Measurements from ENCODE around the gene E2F7.

The E2F7 gene

GRCh38 chr12:77072833-77073495, 7.6 kb upstream of the E2F7 start:
- H3K4me1 Mint-ChIP-seq, result peaks cover 27% of the 10 kb centered on the region
- no peak overlapping the region for H3K27ac Mint-ChIP-seq
- no peak for DNase-seq
- no peak for TF ChIP-seq CTCF (IDR thresholded peaks at IDR 0.05)
- H3K9me3 Mint-ChIP-seq, result peaks cover 4% of the 10 kb centered on the region
- H3K27me3 Mint-ChIP-seq (ENCODE audit: low read depth, poor library complexity), result peaks cover 4% of the 10 kb centered on the region
- H3K36me3 Mint-ChIP-seq (ENCODE audit: low read depth), result peaks cover 4% of the 10 kb centered on the region
- H3K4me3 Mint-ChIP-seq, result no peak overlapping the region

DNA sequence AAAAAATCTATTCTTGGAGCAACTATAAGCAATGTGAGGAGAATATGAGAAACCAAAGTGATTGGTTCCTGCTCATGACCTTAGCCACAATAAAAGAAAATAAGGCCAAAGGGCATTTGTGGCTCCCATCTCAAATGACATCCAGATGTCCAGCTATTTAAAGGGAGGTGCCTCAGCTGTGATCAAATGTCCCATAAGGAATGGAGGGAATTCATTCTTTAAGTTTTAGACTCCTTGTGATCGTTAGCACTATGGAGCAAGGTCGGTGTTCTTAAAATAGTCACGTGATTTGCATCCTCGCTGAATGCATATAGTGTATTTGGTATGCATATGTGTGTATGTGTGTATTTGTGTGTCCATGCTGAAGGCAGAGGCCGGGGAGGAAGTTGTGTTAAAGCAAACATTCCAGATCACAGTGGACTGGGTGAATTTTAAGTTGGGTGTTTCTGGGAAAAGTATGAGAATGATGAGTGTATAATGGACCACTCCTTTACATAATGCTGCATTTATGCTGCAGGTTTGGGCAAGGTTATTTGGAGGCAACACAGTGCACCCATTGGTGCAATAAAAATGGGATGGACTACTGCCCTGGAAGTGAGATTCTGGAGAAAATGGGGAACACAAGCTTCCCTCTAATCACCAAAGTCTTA, 5.6 kb upstream of the E2F7 start:
- H3K4me3 Mint-ChIP-seq, result no peak overlapping the region
- peaks cover 4% of the 10 kb centered on the region for H3K36me3 Mint-ChIP-seq (ENCODE audit: low read depth)
- H3K4me1 Mint-ChIP-seq, result peaks cover 35% of the 10 kb centered on the region
- H3K9me3 Mint-ChIP-seq, result peaks cover 4% of the 10 kb centered on the region
- H3K27ac Mint-ChIP-seq, result peak overlapping the region; percentile 11
- TF ChIP-seq CTCF (IDR thresholded peaks at IDR 0.05), result no peak
- peaks cover 4% of the 10 kb centered on the region for H3K27me3 Mint-ChIP-seq (ENCODE audit: low read depth, poor library complexity)
- no peak for DNase-seq

DNA sequence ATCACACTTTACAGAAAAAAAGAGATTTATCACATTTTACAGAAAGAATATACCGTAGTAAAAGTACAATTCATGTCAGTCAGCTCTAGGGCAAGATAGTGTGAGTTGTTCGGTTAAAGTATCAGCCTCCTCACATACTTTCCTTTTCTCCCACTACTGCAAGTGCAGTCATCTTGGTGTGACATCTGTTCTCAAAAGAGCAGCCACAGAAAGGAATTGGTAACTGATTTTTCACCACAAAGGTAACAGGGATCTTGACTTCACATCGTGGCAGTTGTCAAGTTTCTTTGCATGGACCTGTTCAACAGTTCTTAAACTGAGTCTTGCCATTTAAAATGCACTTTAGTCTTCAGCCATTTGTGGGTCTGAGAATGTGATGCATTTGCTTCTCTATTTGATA, 5.0 kb upstream of the E2F7 start:
- peaks cover 4% of the 10 kb centered on the region for H3K27me3 Mint-ChIP-seq (ENCODE audit: low read depth, poor library complexity)
- DNase-seq, result no peak
- H3K27ac Mint-ChIP-seq, result no peak overlapping the region
- peaks cover 4% of the 10 kb centered on the region for H3K9me3 Mint-ChIP-seq
- H3K36me3 Mint-ChIP-seq (ENCODE audit: low read depth), result peaks cover 4% of the 10 kb centered on the region
- no peak for TF ChIP-seq CTCF (IDR thresholded peaks at IDR 0.05)
- no peak overlapping the region for H3K4me3 Mint-ChIP-seq
- peaks cover 37% of the 10 kb centered on the region for H3K4me1 Mint-ChIP-seq

DNA sequence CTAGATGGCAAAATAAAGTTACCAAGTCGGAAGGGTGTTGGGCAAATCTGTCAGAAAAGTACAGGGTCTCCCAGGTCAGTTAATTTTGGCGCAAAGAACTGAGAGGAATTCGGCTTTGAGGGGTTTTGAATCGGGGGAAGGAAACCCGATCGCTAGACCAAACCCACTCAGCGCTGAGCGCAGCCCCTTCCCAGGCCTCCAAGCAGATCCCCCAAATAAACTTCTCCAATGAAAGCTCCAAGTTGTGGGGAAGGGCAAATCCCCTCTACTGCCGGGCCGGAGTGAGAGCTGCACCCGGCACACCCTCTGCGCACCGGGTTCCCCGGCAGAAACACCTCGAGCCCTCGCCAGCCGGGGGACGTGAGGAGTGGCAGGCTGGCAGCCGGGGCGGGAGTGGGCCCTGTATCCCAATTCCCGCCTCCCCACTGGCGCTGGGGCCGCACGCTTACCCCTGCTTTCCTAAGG, 441 bp downstream of the E2F7 start:
- TF ChIP-seq CTCF (IDR thresholded peaks at IDR 0.05), result no peak
- Mint-ChIP-seq H3K27ac (peak overlapping the region; percentile 49), H3K27me3 (ENCODE audit: low read depth, poor library complexity) (peaks cover 4% of the 10 kb centered on the region), H3K4me1 (peaks cover 62% of the 10 kb centered on the region), H3K9me3 (no peaks in the 10 kb centered on the region), H3K36me3 (ENCODE audit: low read depth) (peaks cover 34% of the 10 kb centered on the region), H3K4me3 (peak overlapping the region; percentile 91)
- no peak for DNase-seq

DNA sequence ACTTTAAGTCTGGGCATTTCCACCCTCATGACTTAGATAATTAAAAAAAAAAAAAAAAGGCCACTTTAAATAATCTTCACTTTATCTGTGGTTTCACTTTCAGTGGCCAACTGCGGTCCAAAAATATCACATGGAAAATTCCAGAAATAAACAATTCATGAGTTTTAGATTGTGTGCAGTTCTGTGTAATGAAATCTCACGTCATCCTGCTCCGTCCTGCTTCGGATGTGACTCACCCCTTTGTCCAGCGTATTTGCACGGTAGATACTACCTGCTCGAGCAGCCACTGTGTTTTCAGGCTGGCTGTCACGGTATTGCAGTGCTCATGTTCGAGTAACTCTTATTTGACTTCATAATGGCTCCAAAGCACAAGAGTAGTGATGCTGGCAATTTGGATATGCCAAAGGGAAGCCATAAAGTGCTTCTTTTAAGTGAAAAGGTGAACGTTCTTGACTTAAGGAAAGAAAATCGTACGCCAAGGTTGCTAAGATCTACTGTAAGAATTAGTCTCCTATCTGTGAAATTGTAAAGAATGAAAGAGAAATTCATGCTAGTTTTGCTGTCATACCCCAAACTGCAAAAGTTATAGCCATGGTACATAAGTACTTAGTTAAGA, 2.4 kb downstream of the E2F7 start:
- no peak for DNase-seq
- TF ChIP-seq CTCF (IDR thresholded peaks at IDR 0.05), result no peak
- H3K4me3 Mint-ChIP-seq, result peak overlapping the region; percentile 71
- H3K4me1 Mint-ChIP-seq, result peaks cover 56% of the 10 kb centered on the region
- H3K9me3 Mint-ChIP-seq, result no peaks in the 10 kb centered on the region
- H3K27me3 Mint-ChIP-seq (ENCODE audit: low read depth, poor library complexity), result no peaks in the 10 kb centered on the region
- peaks cover 52% of the 10 kb centered on the region for H3K36me3 Mint-ChIP-seq (ENCODE audit: low read depth)
- no peak overlapping the region for H3K27ac Mint-ChIP-seq

Data from nephron progenitor cell (in vitro differentiated cells).